Peyer's patch (tissue), 4 donors: Measurements from ENCODE around the gene SERPINE2. TPM values are rescaled to one million over a fixed set of nuclear protein-coding genes. Genes with fewer than 3 reads are reported as not detected.

ENCODE experiments used
- DNase-seq, 3 donors: peaks; one replicate each; pipeline ENCODE4 v3.0.0-alpha.2; 2017 to 2019
- H3K27ac ChIP-seq, 4 donors: fragments of 200-600 bp; sonication (generic); one replicate each; pipeline ENCODE4 v1.5.1; 2016 to 2019
- H3K27me3 ChIP-seq, 2 donors: fragments of 200-600 bp; sonication (generic); one replicate each; pipeline ENCODE4 v1.5.1; 2019
- H3K36me3 ChIP-seq, 3 donors: fragments of 200-600 bp; sonication (generic); one replicate each; pipeline ENCODE4 v1.5.1; 2016 to 2019
- H3K4me1 ChIP-seq, 4 donors: fragments of 200-600 bp; sonication (generic); one replicate each; pipeline ENCODE4 v1.5.1; 2016 to 2019
- H3K4me3 ChIP-seq, 4 donors: fragments of 200-600 bp; sonication (generic); 1 replicate in 3 of 4; 2 replicates in 1 of 4; pipeline ENCODE4 v1.5.1; 2016 to 2019; ENCODE audit warnings: mild to moderate bottlenecking in 1 of 4
- H3K9me3 ChIP-seq, 4 donors: fragments of 200-600 bp; sonication (generic); one replicate each; pipeline ENCODE4 v1.5.1; 2016 to 2019; ENCODE audit warnings: mild to moderate bottlenecking in 1 of 4
- POLR2A ChIP-seq, 2 donors: fragments of 450-650 bp; IDR thresholded peaks; one replicate each; pipeline ENCODE4 v1.5.1; 2017; ENCODE audit warnings: antibody characterized with exemption in 2 of 2, mild to moderate bottlenecking in 2 of 2, moderate library complexity in 2 of 2
- total RNA-seq, 4 donors: library from RNA; depleted of rRNA; stranded (reverse); fragments of >200 nt; gene quantifications; one replicate each; pipeline ENCODE4 v1.1.0, GENCODE V29; 2016
- TF ChIP-seq, protein P1 (sequence below), 6 experiments: fragments of 450-650 bp in 4 of 6; fragments of 200-600 bp in 2 of 6; sonication (generic) in 1 of 6; IDR thresholded peaks; one replicate each; pipeline ENCODE4 v1.5.1; 2017 to 2019; ENCODE audit warnings: antibody characterized with exemption in 6 of 6, mild to moderate bottlenecking in 3 of 6, moderate library complexity in 1 of 6

Gene SERPINE2
- total RNA-seq, 4 donors from 2014 or later, result 2.8 to 19.8 (median 15.5) TPM

DNA sequence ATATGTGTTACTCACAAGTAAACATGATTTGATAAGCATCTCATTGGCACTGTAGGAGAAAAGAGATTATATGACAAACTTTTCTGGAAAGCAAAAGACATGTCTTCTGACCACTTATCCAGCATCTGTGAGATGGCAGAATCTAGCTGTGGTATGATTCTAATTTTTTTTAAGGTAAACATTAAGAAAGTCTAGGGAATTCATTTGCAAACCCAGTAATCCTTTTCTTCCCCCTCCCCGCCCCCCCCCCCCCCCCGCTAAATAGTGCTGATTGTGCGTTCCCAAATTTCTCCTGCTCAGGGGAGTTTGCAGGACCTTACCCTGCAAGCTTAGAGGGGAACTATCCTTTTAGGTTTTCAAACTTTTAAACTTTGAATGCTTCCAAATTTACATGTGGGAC, 69.8 kb downstream of the SERPINE2 start:
- no peaks in the 10 kb centered on the region for H3K4me1 ChIP-seq
- H3K9me3 ChIP-seq, result no peaks in the 10 kb centered on the region
- no peak overlapping the region for H3K4me3 ChIP-seq
- H3K27ac ChIP-seq, result no peak overlapping the region
- DNase-seq, result no peak
- TF ChIP-seq, protein P1, sequence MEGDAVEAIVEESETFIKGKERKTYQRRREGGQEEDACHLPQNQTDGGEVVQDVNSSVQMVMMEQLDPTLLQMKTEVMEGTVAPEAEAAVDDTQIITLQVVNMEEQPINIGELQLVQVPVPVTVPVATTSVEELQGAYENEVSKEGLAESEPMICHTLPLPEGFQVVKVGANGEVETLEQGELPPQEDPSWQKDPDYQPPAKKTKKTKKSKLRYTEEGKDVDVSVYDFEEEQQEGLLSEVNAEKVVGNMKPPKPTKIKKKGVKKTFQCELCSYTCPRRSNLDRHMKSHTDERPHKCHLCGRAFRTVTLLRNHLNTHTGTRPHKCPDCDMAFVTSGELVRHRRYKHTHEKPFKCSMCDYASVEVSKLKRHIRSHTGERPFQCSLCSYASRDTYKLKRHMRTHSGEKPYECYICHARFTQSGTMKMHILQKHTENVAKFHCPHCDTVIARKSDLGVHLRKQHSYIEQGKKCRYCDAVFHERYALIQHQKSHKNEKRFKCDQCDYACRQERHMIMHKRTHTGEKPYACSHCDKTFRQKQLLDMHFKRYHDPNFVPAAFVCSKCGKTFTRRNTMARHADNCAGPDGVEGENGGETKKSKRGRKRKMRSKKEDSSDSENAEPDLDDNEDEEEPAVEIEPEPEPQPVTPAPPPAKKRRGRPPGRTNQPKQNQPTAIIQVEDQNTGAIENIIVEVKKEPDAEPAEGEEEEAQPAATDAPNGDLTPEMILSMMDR (IDR thresholded peaks at IDR 0.05), result no peak
- H3K36me3 ChIP-seq, result peaks cover 0 to 41% (median 0%) of the 10 kb centered on the region in 3 donors
- no peaks in the 10 kb centered on the region for H3K27me3 ChIP-seq

DNA sequence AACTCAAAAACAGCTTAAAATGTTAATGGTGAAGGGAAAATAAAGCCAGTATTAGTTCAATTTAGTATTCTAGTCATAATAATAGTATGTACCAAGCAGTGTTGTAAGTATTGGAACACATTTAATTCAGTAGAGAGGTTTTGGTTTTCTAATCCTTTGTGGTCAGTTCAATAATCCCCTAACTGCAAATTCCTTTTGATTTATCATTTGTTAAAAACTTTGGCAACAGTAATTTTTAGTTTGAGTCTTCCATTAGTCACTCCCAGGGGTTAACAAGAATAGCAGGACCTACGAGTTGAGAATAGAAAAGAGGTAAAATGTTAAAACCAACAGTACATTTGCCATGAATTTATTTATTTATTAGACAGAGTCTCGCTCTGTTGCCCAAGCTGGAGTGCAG, 71.1 kb downstream of the SERPINE2 start:
- TF ChIP-seq, protein P1 (IDR thresholded peaks at IDR 0.05), result no peak
- TF ChIP-seq POLR2A (IDR thresholded peaks at IDR 0.05), result no peak
- Histone ChIP-seq H3K27me3 (no peaks in the 10 kb centered on the region), H3K9me3 (no peaks in the 10 kb centered on the region), H3K4me1 (no peaks in the 10 kb centered on the region), H3K27ac (no peak overlapping the region), H3K4me3 (no peak overlapping the region), H3K36me3 (peaks cover 0 to 50% (median 0%) of the 10 kb centered on the region in 3 donors)
- no peak for DNase-seq

- DNase-seq, result peak in 2 of 3 donors; percentile 44 to 58
- peaks cover 0 to 42% (median 11%) of the 10 kb centered on the region in 4 donors for H3K4me1 ChIP-seq
- no peaks in the 10 kb centered on the region for H3K9me3 ChIP-seq
These were observed 79.4 kb downstream of the SERPINE2 start for GRCh38 chr2:223959688-223960087.

DNA sequence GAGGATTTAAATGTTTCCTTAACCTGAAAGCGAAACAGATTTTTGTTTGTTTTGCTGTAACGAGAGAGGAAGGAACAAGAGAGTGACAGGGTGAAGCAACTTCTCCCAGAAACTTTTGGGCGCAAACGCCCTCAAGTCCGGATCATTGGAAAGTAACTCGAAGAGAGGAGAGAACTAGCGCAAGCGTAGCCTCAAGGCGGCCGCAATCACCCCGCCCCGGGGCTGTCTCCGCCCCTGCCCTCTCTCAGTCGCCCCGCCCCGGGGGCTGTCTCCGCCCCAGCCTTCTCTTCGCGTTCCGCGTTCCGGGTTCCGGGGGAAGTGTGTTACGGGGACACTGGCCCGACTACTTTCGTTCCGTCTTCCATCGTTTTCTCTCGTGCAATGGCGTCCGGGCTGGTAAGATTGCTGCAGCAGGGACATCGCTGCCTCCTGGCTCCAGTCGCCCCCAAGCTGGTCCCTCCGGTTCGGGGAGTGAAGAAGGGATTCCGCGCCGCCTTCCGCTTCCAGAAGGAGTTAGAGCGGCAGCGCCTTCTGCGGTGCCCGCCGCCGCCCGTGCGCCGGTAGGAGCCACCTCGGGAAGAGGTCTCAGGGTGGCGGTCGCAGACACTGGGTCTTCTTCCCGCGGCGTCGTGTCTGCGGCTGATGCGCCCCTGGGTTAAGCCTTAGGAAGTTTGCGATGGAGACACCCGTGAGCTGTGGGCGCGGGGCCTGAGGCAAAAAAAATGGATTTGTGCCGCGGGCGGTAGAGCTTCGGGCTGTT, 81.8 kb downstream of the SERPINE2 start, which contains the start of gene MRPL44:
Gene MRPL44, plus strand, starts transcription at position 372 of the 760 bp plus-strand sequence. Its CDS starts 10 bp downstream, at position 382.
- DNase-seq, result peak; percentile 93 to 98 (median 97)
- Histone ChIP-seq H3K36me3 (peaks cover 0 to 8% (median 0%) of the 10 kb centered on the region in 3 donors), H3K27ac (peak within 1 kb of the TSS; percentile 64 to 84 (median 73)), H3K9me3 (no peaks in the 10 kb centered on the region), H3K27me3 (no peaks in the 10 kb centered on the region), H3K4me1 (peaks cover 0 to 42% (median 11%) of the 10 kb centered on the region in 4 donors), H3K4me3 (peak within 1 kb of the TSS; percentile 69 to 92 (median 78))
- TF ChIP-seq, protein P1 (IDR thresholded peaks at IDR 0.05), result peak in 3 of 6 experiments; percentile 2 to 19 (median 12)
- peak; percentile 20 to 50 for TF ChIP-seq POLR2A (IDR thresholded peaks at IDR 0.05)

More at GRCh38 chr2:223959688-223960087, 79.4 kb downstream of the SERPINE2 start:
- Histone ChIP-seq H3K36me3 (peaks cover 0 to 22% (median 0%) of the 10 kb centered on the region in 3 donors), H3K27me3 (no peaks in the 10 kb centered on the region), H3K4me3 (peak overlapping the region in 1 of 4 donors; percentile 6), H3K27ac (no peak overlapping the region)
- TF ChIP-seq, protein P1 (IDR thresholded peaks at IDR 0.05), result no peak
- TF ChIP-seq POLR2A (IDR thresholded peaks at IDR 0.05), result no peak

GRCh38 chr2:223956300-223956699, 82.8 kb downstream of the SERPINE2 start:
- TF ChIP-seq, protein P1 (IDR thresholded peaks at IDR 0.05), result no peak
- TF ChIP-seq POLR2A (IDR thresholded peaks at IDR 0.05), result no peak
- no peak for DNase-seq
- peaks cover 0 to 32% (median 11%) of the 10 kb centered on the region in 4 donors for H3K4me1 ChIP-seq
- H3K27ac ChIP-seq, result peak overlapping the region in 3 of 4 donors; percentile 67 to 84 (median 79)
- no peaks in the 10 kb centered on the region for H3K27me3 ChIP-seq
- H3K9me3 ChIP-seq, result no peaks in the 10 kb centered on the region
- no peak overlapping the region for H3K4me3 ChIP-seq
- peaks cover 0 to 8% (median 0%) of the 10 kb centered on the region in 3 donors for H3K36me3 ChIP-seq
